DOHH2 (cell line): ENCODE measurements around the gene EPAS1.

Experiments
- H3F3A ChIP-seq: fragments of 200-600 bp; sonication (generic), shearing (Covaris generic); 2 replicates; pipeline ENCODE4 v1.6.0; 2016; ENCODE audit warnings: antibody characterized with exemption, mild to moderate bottlenecking; ENCODE audit not compliant: control insufficient read depth, insufficient read depth
- H3K27ac ChIP-seq: fragments of 200-600 bp; sonication (generic); 2 replicates; pipeline ENCODE4 v1.5.1; 2014; ENCODE audit warnings: low read depth, mild to moderate bottlenecking, low read length, moderate library complexity
- H3K27me3 ChIP-seq: fragments of 200-600 bp; sonication (generic); 2 replicates; pipeline ENCODE4 v1.6.1; 2014; ENCODE audit warnings: mild to moderate bottlenecking, low read length, mixed read lengths; ENCODE audit not compliant: control insufficient read depth
- H3K36me3 ChIP-seq: fragments of 200-600 bp; sonication (generic); 2 replicates; pipeline ENCODE4 v1.6.1; 2014; ENCODE audit warnings: mild to moderate bottlenecking, low read length, moderate library complexity, mixed read lengths; ENCODE audit not compliant: control insufficient read depth
- H3K4me1 ChIP-seq: fragments of 200-600 bp; sonication (generic); 2 replicates; pipeline ENCODE4 v1.6.1; 2014; ENCODE audit warnings: mild to moderate bottlenecking, low read length, mixed read lengths; ENCODE audit not compliant: control insufficient read depth
- H3K4me2 ChIP-seq: fragments of 200-600 bp; sonication (generic); 2 replicates; pipeline ENCODE4 v1.6.0; 2014; ENCODE audit warnings: mild to moderate bottlenecking, low read length, moderate library complexity
- H3K4me3 ChIP-seq: fragments of 200-600 bp; sonication (generic); 2 replicates; pipeline ENCODE4 v1.5.1; 2014; ENCODE audit warnings: mild to moderate bottlenecking, low read length, mixed read lengths
- H3K79me2 ChIP-seq: fragments of 200-600 bp; sonication (generic); 2 replicates; pipeline ENCODE4 v1.6.1; 2014; ENCODE audit warnings: mild to moderate bottlenecking, low read length, mixed read lengths; ENCODE audit not compliant: control insufficient read depth
- H3K9me2 ChIP-seq: fragments of 200-600 bp; sonication (generic); replicated peaks from 2 replicates; pipeline ENCODE4 v1.6.1; 2014; ENCODE audit warnings: mild to moderate bottlenecking, low read length, mixed read lengths; ENCODE audit not compliant: control insufficient read depth
- H3K9me3 ChIP-seq: fragments of 200-600 bp; sonication (generic); 2 replicates; pipeline ENCODE4 v1.6.1; 2014; ENCODE audit warnings: antibody characterized with exemption, low read length, mixed read lengths; ENCODE audit not compliant: control insufficient read depth, insufficient read depth
- H4K20me1 ChIP-seq: fragments of 200-600 bp; sonication (generic); 2 replicates; pipeline ENCODE4 v1.6.0; 2014; ENCODE audit warnings: low read depth, mild to moderate bottlenecking, antibody characterized with exemption, low read length, moderate library complexity; ENCODE audit not compliant: control insufficient read depth, insufficient read depth
- CTCF ChIP-seq: fragments of 200-600 bp; sonication (generic); IDR thresholded peaks from one replicate; pipeline ENCODE4 v1.5.1; 2014; ENCODE audit warnings: antibody characterized with exemption, mild to moderate bottlenecking, low read depth, low read length; ENCODE audit not compliant: poor library complexity, severe bottlenecking
- EZH2phosphoT487 ChIP-seq: fragments of 200-600 bp; sonication (generic); IDR thresholded peaks from 2 replicates; pipeline ENCODE4 v1.6.1; 2017; ENCODE audit warnings: borderline replicate concordance, mild to moderate bottlenecking, antibody characterized with exemption, low read length, moderate library complexity, mixed read lengths

Gene EPAS1

GRCh38 chr2:46428911-46429436 lies 131.8 kb downstream of the EPAS1 start:
- Histone ChIP-seq H3K4me1 (no peaks in the 10 kb centered on the region), H3K79me2 (no peaks in the 10 kb centered on the region), H3K9me3 (no peaks in the 10 kb centered on the region), H3K9me2 (no peaks in the 10 kb centered on the region), H3K4me3 (no peak overlapping the region), H4K20me1 (no peaks in the 10 kb centered on the region), H3K36me3 (no peaks in the 10 kb centered on the region), H3F3A (no peaks in the 10 kb centered on the region), H3K27ac (no peak overlapping the region), H3K27me3 (peaks cover 12% of the 10 kb centered on the region), H3K4me2 (no peak overlapping the region)
- TF ChIP-seq EZH2phosphoT487 (no peak), CTCF (no peak)

GRCh38 chr2:46430413-46430812 lies 133.2 kb downstream of the EPAS1 start:
- no peaks in the 10 kb centered on the region for H3F3A ChIP-seq
- TF ChIP-seq EZH2phosphoT487 (no peak), CTCF (no peak)
- no peak overlapping the region for H3K4me2 ChIP-seq
- no peaks in the 10 kb centered on the region for H3K79me2 ChIP-seq
- no peak overlapping the region for H3K27ac ChIP-seq
- no peak overlapping the region for H3K4me3 ChIP-seq
- no peaks in the 10 kb centered on the region; the same call in 1 of the 2 replicates for H3K4me1 ChIP-seq
- H3K36me3 ChIP-seq, result no peaks in the 10 kb centered on the region
- H4K20me1 ChIP-seq, result no peaks in the 10 kb centered on the region
- H3K9me3 ChIP-seq, result no peaks in the 10 kb centered on the region
- no peaks in the 10 kb centered on the region for H3K9me2 ChIP-seq
- H3K27me3 ChIP-seq, result peaks cover 12% of the 10 kb centered on the region

GRCh38 chr2:46430992-46431391 lies 133.8 kb downstream of the EPAS1 start:
- H3K36me3 ChIP-seq, result no peaks in the 10 kb centered on the region
- no peaks in the 10 kb centered on the region for H4K20me1 ChIP-seq
- H3K27me3 ChIP-seq, result peaks cover 14% of the 10 kb centered on the region
- H3K4me2 ChIP-seq, result no peak overlapping the region
- no peaks in the 10 kb centered on the region for H3K79me2 ChIP-seq
- H3K9me2 ChIP-seq, result no peaks in the 10 kb centered on the region
- no peak overlapping the region for H3K27ac ChIP-seq
- no peaks in the 10 kb centered on the region; the same call in 1 of the 2 replicates for H3K4me1 ChIP-seq
- no peaks in the 10 kb centered on the region for H3K9me3 ChIP-seq
- TF ChIP-seq EZH2phosphoT487, result no peak
- TF ChIP-seq CTCF, result no peak
- no peak overlapping the region for H3K4me3 ChIP-seq
- no peaks in the 10 kb centered on the region for H3F3A ChIP-seq
